HG02943 (cell line): ENCODE data around the gene CRABP1.
"Not testable (repeated sequence)": the region's sequence is repeated elsewhere in the genome, so short reads cannot be mapped to it uniquely, and the experiment has no call there.

Experiments
- ATAC-seq: cut with Tn5 transposase; IDR thresholded peaks from one replicate; pipeline ENCODE4 v1.9.1; 2021; ENCODE audit warnings: mild to moderate bottlenecking, low read depth, moderate library complexity; ENCODE audit not compliant: unreplicated experiment

Gene CRABP1

DNA sequence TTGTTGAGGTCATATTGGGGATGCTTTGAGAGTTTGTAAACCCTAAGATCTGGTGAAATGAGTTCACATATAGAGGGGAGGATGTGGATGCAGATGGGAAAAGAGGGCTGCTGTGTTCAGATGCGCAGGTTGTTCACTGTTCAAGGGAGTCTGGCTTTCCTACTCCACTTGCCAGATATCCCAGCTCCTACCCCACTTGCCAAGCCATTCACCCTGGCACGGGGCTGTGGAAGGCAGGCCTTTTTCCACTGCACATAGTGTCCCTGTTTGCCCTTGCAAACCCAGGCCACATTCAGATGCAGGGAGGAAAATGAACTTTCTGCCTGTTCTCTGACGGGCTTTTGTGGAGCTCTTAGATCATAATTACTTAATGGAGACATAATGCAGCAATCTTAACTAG, 29.0 kb downstream of the CRABP1 start:
- ATAC-seq: no peak

DNA sequence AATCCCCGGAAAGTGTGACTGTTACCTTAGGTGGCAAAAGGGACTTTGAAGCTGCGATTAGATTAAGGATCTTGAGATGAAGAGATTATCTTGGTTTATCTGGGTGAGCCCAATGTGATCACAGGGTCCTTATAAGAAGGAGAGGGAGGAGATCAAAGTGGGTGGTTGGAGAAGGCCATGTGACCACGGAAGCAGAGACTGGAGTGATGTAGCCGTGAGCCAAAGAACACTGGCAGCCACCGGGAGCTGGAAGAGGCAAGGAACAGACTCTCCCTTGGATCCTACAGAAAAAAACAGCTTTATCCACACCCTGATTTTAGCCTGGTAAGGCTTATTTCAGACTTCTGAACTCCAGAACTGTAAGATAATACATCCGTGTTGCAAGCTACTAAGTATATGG, 29.9 kb downstream of the CRABP1 start:
- no peak for ATAC-seq

DNA sequence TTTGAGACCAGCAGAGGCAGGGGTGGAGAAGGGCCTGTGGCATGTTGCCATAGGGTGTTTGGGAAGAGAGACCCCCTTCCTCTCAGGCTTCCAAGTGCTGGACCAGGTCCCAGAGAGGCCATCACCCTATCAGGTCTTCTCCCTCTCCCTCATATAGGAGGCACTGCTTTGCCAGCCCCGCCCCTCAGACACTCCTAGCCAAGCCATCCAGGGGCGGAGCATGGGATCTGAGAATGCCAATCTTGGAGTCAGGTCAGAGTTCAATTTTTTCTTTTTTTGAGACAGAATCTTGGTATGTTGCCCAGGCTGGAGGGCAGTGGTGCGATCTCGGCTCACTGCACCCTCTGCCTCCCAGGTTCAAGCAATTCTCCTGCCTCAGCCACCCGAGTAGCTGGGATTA, 32.7 kb downstream of the CRABP1 start:
- no peak for ATAC-seq

DNA sequence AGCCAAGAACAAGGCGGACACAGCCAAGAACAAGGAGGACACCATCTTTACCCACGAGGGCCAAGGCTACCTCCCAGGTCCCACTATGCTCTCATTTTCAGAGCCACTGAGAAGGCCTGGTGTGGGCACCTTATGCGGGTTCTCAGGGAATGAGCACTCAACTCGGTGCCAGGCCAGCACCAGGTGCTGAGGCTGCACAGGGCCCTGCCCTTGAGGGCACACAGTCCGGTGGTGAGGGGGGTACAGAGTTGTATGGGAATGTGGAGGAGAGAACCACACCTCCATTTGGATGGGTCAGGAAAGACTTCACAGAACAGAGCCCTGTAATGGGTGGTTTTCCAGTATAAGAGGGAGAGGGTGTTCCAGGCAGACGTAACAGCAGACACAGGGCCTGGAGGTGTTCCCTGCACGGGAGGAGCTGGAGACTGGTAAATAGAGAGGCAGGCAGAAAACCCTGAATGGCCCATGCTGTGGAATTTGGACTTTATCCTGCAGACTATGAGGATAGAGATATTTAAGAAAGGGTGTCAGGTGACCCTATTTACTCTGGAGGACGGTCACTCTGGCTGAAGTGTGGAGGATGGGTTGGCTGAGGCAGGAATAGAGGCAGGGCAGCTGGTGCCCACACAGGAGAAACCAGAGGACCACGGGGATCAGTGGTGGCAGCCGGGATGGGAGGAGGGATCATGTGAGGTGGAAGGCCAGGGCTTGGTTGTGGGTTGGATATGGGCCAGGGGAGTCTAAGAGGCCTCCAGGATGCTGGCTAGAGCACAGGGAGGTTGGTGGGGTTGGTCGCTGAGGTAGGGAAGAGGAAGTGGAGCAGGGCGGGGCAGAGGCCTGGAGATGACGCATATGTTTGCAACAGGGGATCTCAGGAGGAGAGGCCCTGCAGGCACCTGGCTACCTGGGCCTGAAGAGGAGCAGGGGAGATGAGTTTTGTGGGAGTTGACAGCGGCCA, 34.6 kb downstream of the CRABP1 start:
- ATAC-seq: no peak

DNA sequence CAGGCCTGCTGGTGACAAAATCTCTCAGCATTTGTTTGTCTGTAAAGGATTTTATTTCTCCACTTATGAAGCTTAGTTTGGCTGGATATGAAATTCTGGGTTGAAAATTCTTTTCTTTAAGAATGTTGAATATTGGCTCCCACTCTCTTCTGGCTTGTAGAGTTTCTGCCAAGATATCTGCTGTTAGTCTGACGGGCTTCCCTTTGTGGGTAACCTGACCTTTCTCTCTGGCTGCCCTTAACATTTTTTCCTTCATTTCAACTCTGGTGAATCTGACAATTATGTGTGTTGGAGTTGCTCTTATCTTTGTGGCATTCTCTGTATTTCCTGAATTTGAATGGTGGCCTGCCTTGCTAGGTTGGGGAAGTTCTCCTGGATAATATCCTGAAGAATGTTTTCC, 40.0 kb downstream of the CRABP1 start:
- not testable (repeated sequence) for ATAC-seq

DNA sequence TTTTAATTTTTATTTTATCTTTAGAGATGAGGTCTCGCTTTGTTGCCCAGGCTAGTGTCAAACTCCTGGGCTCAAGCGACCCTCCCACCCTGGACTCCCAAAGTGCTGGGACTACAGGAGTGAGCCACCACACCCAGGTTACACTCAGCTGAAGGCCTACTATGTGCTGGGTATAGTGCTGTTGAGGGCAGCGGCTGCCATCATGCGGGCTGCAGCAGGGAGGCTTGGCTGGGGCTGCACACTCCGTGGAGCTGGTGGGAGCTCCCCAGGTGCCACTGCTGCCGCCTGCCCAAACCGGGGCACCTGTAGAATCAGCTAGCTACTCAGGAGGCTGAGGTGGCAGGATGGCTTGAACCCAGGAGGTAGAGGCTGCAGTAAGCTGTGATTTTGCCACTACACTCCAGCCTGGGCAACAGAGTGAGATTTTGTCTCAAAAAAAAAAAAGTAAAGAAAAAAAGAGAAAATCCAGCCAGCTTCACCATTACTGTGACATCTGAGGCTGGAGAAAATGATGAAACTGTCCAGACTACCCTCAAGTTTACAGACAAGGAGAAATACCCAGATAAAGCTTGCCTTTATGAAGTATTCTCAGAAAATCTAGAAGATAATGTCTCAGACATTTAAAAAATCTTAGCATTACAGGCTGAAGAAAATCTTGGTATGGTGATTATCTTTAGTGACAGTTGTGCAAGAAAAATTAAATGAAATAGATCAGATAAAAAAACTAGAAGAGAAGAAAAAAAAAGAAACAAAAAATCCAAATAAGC, 42.1 kb downstream of the CRABP1 start:
- ATAC-seq: no peak

DNA sequence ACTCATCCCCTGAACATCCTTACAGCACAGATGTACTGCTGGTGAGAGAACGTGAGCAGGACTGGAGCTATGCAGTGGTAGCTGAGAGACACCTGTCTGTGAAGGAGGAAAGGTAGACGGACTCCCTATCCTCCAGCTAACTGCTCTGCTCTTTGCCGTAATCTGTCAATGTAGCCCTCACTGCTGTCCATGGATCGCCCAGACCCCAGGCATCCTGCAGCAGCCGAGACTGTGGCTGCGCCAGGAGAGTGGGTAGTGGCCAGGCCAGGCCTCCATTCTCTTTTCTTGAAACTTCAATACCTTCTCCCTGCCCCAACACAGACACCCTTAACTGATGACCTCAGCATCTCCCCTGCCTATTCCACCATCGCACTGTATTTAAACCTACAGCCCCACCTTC, 44.5 kb downstream of the CRABP1 start:
- ATAC-seq: no peak

DNA sequence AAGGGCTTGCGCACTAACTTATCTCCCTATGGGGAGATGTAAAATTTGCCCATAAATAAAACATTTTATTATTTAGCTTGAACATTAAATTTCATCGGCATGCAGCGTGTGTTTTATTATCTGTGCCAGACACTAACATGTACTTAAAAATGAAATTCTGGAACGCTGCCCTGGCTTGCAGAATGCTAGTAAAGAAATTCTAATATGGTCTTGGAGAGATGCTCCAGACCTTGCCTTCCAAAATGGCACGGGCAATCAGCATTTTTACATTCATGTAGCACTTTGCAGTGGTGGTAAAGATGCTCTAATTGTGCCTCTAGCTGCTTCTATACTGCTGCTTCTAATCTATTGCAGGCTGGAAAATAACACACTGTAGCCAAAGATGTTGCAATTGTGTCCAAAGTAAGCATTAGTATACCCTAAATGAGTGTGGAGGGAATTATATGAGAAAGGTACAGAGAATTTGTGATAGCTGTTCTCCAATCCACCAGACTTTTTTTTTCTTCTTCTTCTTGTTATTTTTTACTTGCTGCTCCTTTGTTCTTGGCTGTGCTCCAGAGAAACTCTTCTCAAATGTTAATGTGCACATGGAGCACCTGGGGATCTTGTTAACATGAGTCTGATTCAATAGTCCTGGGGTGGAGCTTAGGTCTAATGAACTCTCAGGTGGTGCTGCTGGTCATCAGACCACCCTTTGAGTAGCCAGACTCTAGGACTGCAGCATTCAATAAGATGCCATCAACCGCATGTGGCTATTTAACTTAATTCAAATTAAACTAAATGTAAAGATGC, 47.3 kb downstream of the CRABP1 start:
- ATAC-seq: no peak

DNA sequence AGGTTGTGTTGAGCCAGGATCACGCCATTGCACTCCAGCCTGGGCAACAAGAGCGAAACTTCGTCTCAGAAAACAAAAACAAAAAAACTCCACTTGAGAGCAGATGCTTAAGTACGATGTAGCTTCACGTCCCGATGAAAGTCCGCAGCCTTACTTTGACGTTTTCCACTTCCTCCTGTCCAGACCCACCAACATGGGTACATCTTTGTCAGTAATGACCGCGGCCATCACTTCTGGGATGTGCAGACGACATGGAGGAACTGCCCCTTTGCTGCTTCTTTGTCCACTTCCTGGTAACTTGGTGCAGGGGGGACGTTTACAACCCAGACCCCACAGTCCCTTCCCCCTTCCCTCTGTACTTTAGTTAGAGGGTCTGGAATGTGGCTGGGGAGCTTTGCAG, 48.7 kb downstream of the CRABP1 start:
- ATAC-seq: no peak

DNA sequence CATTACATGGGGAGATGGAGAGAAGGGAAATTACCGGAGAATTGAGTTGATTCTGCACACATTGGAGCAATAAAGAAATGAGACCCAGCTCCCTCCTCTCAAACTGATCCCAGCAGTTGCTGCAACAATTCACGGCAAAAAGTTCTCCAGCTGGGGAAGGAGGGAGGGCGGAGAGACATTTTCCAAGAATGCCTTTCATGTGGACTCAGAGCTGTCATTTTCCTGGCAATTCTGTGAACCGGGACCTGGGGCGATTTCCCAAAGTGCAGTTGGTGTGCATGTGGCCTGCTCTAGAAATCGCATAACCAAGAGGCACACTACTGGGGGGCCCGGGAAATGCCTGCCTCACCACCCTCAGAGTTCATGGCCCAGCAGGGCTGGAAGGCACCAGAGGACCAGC, 49.2 kb downstream of the CRABP1 start:
- no peak for ATAC-seq

DNA sequence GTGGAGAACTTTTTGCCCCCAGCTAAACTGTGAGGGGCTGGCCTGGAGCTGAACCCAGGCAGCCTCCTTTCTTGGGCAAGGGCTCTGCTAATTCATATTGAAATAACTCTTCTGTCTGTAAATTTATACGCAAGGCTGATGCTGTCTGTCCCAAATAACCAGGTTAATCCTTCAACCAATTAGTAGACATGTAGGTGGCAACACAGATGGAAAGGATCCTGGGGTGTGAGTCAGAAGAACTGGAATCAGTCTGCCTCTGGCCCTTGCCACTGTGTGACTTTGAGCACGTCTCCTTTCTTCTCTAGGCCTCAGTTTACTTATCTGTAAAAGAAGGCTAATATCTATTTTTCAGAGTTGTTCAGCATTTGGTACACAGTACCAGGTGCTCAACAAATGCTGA, 49.6 kb downstream of the CRABP1 start:
- ATAC-seq: no peak

DNA sequence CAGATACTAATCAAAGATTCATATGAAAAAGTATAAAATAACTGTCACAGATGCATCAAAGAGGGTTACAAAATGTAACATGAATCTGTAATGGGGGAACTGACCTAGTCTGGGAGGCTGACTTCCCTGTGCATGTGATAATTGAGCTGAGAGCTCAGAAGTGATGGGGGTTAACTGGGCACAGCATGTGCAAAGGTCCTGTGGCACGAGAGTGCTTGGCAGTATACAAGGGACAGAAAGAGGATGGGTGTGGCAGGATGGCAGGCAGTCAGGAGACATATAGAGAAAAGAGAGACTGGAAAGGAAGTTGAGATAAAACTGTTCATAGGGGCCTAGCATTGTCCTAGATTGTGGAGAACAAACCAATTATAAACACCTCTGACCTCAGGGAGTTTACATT, 50.1 kb downstream of the CRABP1 start:
- no peak for ATAC-seq

DNA sequence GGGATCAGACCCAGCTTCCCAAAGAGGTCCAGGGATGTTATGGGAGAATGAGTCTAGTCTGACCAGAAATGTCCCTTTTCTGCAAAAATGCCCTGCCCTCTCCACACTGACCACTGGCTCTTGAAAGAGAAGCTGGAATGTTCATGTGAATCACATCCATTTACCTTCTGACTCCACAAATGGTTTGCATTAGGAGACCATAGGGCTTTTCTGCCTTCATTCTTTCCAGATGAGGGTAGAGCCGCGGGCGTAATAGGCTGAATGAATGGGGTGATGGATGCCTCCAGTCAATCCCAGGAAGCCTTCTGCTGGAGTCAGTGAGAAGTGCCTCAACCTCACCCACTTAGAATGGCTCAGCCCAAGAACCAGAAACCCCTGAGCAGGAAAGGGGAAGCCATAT, 50.7 kb downstream of the CRABP1 start:
- ATAC-seq: no peak

DNA sequence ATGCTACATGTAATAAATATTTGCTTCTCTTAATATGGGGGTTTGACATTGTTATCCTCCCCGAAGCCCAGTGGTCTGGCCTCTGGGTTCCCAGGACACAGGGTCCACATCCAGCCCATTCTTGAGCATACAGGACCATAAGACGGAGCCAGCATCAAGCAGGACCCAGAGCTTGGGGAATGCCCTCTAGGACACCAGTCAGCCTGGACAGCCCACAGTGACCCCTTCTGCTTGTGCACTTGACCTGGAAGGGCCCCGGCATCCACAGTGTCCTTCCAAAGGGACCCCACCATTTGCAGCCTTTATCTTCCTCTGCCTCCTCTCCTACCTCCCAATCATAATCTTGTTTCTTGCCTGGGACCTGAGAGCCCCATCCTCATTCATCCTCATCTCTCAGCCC, 51.6 kb downstream of the CRABP1 start:
- no peak for ATAC-seq

DNA sequence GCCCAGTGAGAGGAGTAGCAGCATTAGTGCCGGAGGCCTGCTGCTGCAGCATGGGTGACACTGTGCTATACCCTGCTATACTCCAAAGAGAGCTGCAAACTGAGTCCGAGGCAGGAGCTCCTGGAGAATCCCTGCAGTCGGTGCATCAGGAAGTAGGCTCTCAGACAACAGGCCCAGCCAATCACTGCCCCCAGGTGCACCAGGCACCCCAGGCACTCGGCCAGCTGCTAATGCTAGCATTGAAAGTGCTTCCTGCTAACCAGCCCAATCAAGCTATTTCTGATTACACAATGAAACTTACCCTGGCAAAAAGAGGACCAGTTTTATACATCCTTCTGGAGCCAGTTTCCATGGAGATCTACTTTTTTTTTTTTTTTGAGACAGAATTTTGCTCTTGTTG, 52.3 kb downstream of the CRABP1 start:
- no peak for ATAC-seq

DNA sequence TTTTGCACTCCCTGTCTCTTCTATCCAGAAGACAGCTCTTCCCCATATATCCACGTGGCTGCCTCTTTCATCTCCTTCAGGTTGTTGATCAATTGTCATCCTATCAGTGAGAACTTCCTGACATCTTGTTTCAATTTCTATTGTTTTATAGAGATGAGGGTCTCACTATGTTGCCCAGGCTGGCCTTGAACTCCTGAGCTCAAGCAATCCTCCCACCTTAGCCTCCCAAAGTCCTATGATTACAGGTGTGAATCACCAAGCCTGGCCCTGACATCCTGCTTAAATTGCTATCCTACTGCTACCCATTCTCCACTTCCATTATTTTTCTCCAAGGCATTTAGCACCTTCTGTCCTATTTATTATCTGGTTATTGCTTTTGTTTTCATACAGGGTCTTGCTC, 53.0 kb downstream of the CRABP1 start:
- ATAC-seq: no peak

DNA sequence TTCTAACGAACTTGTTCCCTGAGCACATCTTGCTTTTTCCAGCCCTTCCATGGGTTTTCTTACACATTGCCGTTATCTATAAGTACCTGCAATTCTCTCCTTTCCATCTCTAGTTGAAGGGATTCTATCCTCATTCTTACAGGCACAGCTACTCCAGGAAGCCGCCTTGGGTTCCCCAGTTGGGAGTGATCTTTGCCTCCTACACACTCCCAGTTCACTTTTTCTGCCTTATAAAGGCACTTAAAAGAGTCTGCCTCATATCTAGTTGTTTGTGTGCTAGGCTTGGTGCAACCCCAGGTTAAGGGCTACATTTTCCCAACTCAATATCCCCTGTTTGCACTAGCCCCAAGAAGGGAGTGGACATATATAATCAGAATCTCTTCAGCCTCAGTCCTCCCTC, 53.9 kb downstream of the CRABP1 start:
- ATAC-seq: no peak

DNA sequence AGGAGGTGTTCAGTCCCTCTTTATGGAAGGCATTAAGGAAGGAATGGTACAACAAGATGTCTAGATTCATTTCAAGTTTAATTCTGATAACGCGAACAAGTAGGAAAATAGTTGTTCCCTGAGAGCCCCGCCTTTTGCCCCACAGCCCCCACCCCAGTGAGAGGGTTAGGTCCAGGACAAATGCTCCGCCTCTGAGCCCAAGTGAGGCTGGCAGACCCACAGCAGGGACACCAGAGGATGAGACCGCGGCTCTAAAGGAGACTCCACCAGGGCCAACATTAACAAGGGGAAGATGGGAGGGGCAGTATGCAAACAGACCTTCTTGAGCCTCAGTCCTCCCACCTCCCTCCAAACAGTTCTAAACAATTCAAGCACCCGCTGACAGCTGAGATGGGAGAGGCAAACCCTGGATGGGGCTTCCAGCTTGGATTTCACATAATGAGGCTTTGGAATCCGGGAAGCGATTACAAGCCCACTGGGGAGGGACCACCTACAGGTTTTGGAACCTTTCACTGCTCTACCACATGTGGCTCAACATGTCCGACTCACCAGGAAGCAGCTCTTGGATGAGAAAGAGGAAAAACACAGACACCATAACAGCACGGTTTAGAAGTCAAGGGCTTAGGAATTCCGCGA, 54.9 kb downstream of the CRABP1 start:
- ATAC-seq: no peak

DNA sequence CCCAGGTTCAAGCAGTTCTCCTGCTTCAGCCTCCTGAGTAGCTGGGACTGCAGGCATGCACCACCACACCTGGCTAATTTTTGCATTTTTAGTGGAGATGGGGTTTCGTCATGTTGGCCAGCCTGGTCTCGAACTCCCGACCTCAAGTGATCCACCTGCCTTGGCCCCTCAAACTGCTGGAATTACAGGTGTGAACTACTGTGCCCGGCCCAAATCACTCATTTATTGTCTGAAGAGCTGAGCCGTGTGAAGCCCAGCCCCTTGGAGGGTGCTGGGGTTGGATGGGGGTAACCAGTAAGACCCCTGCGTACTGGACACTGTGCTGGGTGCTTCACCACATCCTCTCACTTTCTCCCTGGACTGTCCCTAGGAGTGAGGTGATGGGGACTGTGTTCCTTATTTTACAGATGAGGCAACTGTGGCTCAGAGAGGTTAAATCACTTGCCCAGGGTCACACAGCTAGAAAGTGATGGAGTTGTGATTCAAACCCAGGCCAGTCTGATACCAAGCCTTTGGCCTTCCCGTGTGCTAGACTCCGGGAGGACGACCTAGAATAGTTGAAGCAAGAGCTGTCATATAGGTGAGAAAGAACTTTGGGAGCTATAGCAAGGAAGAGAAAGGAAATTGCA, 56.1 kb downstream of the CRABP1 start:
- no peak for ATAC-seq

DNA sequence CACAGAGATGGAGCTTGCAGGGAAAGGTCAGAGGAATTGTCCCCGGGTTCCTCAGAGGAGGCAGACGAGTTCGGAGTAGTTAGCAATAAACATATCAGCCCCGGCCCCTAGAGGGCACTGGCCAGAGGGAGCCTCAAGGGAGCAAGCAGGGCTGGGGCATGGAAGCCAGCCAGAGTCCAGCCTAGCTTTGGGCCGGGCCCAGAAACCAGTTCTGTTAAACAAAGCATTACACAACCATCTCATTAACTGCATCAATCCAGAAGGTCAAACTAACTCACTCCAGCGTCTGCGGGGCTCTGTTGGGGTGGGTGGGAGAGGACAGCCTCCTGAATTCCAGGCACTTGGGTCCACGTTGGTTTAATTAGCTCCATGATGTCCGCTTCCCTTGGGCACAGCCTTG, 56.8 kb downstream of the CRABP1 start:
- ATAC-seq: no peak
